Measurements from ENCODE around the gene NXPE3.

- no peak for TF ChIP-seq CTCF (IDR thresholded peaks at IDR 0.05)
- no peak for TF ChIP-seq POLR2A (IDR thresholded peaks at IDR 0.05)
These were observed 49.9 kb downstream of the NXPE3 start for GRCh38 chr3:101828691-101829436.
